HG02610 (cell line): ENCODE results near the gene UNC45B.
A peak's percentile ranks its signal among the peaks of the same experiment; 100 is the strongest.
"Not testable (repeated sequence)": the region's sequence is repeated elsewhere in the genome, so short reads cannot be mapped to it uniquely, and the experiment has no call there.

Source experiments
- ATAC-seq: cut with Tn5 transposase; IDR thresholded peaks from one replicate; pipeline ENCODE4 v1.9.1; 2021; ENCODE audit warnings: mild to moderate bottlenecking, moderate library complexity; ENCODE audit not compliant: unreplicated experiment

Gene UNC45B

GRCh38 chr17:35147375-35147905 lies at the start of gene UNC45B:
Gene UNC45B, plus strand, starts transcription at chr17:35147817. Its CDS starts 447 bp downstream, at chr17:35148264.
- ATAC-seq, result no peak

GRCh38 chr17:35099908-35100307 lies 47.7 kb upstream of the UNC45B start:
- ATAC-seq, result no peak

- no peak for ATAC-seq
Observed at GRCh38 chr17:35101036-35101435, 46.6 kb upstream of the UNC45B start.

- no peak for ATAC-seq
Observed at GRCh38 chr17:35101725-35102124, 45.9 kb upstream of the UNC45B start.

- no peak for ATAC-seq
Observed at GRCh38 chr17:35103271-35103670, 44.3 kb upstream of the UNC45B start.

- no peak for ATAC-seq
Observed at GRCh38 chr17:35104844-35105450, 42.7 kb upstream of the UNC45B start.

- ATAC-seq, result not testable (repeated sequence)
Observed at GRCh38 chr17:35110791-35111190, 36.8 kb upstream of the UNC45B start.

- ATAC-seq, result no peak
Observed at GRCh38 chr17:35116845-35117244, 30.8 kb upstream of the UNC45B start.

- no peak for ATAC-seq
Observed at GRCh38 chr17:35117984-35118383, 29.6 kb upstream of the UNC45B start.

- peak; percentile 76 for ATAC-seq
Observed at GRCh38 chr17:35119370-35120165, 28.0 kb upstream of the UNC45B start, which contains the start of gene RAD51D. Gene RAD51D, minus strand, starts transcription at chr17:35119860. Its CDS starts 247 bp downstream, at chr17:35119613.

- ATAC-seq, result no peak
Observed at GRCh38 chr17:35121315-35121714, 26.3 kb upstream of the UNC45B start, which contains the start of gene FNDC8. Gene FNDC8, plus strand, starts transcription at chr17:35121615. Its CDS starts 79 bp downstream, at chr17:35121694.

GRCh38 chr17:35127751-35128514 lies 19.7 kb upstream of the UNC45B start:
- ATAC-seq, result no peak

GRCh38 chr17:35129154-35129972 lies 18.3 kb upstream of the UNC45B start:
- ATAC-seq, result no peak

GRCh38 chr17:35129973-35130351 lies 17.7 kb upstream of the UNC45B start:
- ATAC-seq, result no peak

- ATAC-seq, result no peak
Observed at GRCh38 chr17:35130392-35130791, 17.2 kb upstream of the UNC45B start.

GRCh38 chr17:35132099-35132498 lies 15.5 kb upstream of the UNC45B start:
- no peak for ATAC-seq

GRCh38 chr17:35132816-35133550 lies 14.6 kb upstream of the UNC45B start:
- no peak for ATAC-seq

GRCh38 chr17:35135322-35135721 lies 12.3 kb upstream of the UNC45B start:
- ATAC-seq, result no peak

- no peak for ATAC-seq
Observed at GRCh38 chr17:35138218-35138617, 9.4 kb upstream of the UNC45B start.
